Measurements from ENCODE around the gene FBXO17. TPM values are rescaled to one million over a fixed set of nuclear protein-coding genes. Genes with fewer than 3 reads are reported as not detected.

FBXO17 gene
- total and polyA plus RNA-seq, 2 of the 13 experiments (the other 11 are each of a cell fraction or from before 2014, with no cell fraction given), result 22.1 to 58.7 TPM

GRCh38 chr19:38899447-38900201 lies 75.9 kb downstream of the FBXO17 start, which contains the start of the genes NFKBIB and SIRT2 (continued):
- no peak for TF ChIP-seq SNAI1 (CRISPR knock-in tag; IDR thresholded peaks at IDR 0.05; ENCODE audit: borderline replicate concordance)
- TF ChIP-seq ZNF761 (CRISPR knock-in tag; conservative IDR thresholded peaks at IDR 0.05), result peak; percentile 79
- TF ChIP-seq ZNF747 (CRISPR knock-in tag; IDR thresholded peaks at IDR 0.05; ENCODE audit: borderline replicate concordance), result peak; percentile 74; the same call in 1 of the 2 replicates
- no peak for TF ChIP-seq ATF3 (CRISPR knock-in tag; IDR thresholded peaks at IDR 0.05)
- TF ChIP-seq ETV6 (CRISPR knock-in tag; conservative IDR thresholded peaks at IDR 0.05), result no peak
- no peak for TF ChIP-seq NCOA1 (CRISPR knock-in tag; IDR thresholded peaks at IDR 0.05)
- TF ChIP-seq ZNF646 (CRISPR knock-in tag; IDR thresholded peaks at IDR 0.05), result no peak
- no peak for TF ChIP-seq ATAD3A (CRISPR knock-in tag; IDR thresholded peaks at IDR 0.05)
- peak; percentile 82 for TF ChIP-seq YEATS4 (CRISPR knock-in tag; IDR thresholded peaks at IDR 0.05; ENCODE audit: borderline replicate concordance)
- TF ChIP-seq XBP1 (CRISPR knock-in tag; IDR thresholded peaks at IDR 0.05), result no peak
- TF ChIP-seq EEA1 (CRISPR knock-in tag; IDR thresholded peaks at IDR 0.05; ENCODE audit: borderline replicate concordance), result no peak
- TF ChIP-seq HMGXB4 (CRISPR knock-in tag; IDR thresholded peaks at IDR 0.05; ENCODE audit: borderline replicate concordance in 1 of 2, low read depth in 1 of 2), result peak in 1 of 2 experiments; percentile 48; a peak in 1 of 4 replicates
- no peak for TF ChIP-seq ZSCAN20 (CRISPR knock-in tag; IDR thresholded peaks at IDR 0.05; ENCODE audit: borderline replicate concordance)
- TF ChIP-seq ZNF879 (CRISPR knock-in tag; IDR thresholded peaks at IDR 0.05), result no peak
- 0 out of 2 replicates have a peak, but pooled peaks have one; percentile 37 for TF ChIP-seq AKNA (CRISPR knock-in tag; IDR thresholded peaks at IDR 0.05; ENCODE audit: borderline replicate concordance)
